ENCODE data around the gene PPP2R2C.

- TF ChIP-seq, protein P1, sequence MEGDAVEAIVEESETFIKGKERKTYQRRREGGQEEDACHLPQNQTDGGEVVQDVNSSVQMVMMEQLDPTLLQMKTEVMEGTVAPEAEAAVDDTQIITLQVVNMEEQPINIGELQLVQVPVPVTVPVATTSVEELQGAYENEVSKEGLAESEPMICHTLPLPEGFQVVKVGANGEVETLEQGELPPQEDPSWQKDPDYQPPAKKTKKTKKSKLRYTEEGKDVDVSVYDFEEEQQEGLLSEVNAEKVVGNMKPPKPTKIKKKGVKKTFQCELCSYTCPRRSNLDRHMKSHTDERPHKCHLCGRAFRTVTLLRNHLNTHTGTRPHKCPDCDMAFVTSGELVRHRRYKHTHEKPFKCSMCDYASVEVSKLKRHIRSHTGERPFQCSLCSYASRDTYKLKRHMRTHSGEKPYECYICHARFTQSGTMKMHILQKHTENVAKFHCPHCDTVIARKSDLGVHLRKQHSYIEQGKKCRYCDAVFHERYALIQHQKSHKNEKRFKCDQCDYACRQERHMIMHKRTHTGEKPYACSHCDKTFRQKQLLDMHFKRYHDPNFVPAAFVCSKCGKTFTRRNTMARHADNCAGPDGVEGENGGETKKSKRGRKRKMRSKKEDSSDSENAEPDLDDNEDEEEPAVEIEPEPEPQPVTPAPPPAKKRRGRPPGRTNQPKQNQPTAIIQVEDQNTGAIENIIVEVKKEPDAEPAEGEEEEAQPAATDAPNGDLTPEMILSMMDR (optimal IDR thresholded peaks at IDR 0.05 in 1 of 3, IDR thresholded peaks at IDR 0.05 in 1 of 3, conservative IDR thresholded peaks at IDR 0.05 in 1 of 3; ENCODE audit: extremely low read depth in 1 of 3, insufficient read depth in 2 of 3, low read length in 3 of 3) = no peak
- TF ChIP-seq EZH2 (IDR thresholded peaks at IDR 0.05; ENCODE audit: low read length) = no peak
Measured at GRCh38 chr4:6279582-6280289, 192.7 kb downstream of the PPP2R2C start.
